Upper lobe of left lung (tissue), 4 donors: ENCODE measurements around the gene GORASP1.

ENCODE experiments used
- EP300 ChIP-seq, 4 donors: sonication (generic); formaldehyde crosslinking; IDR thresholded peaks; one replicate each; pipeline ENCODE4 v1.5.1; 2017; ENCODE audit warnings: antibody characterized with exemption in 4 of 4, control low read depth in 2 of 4
- POLR2AphosphoS5 ChIP-seq, 2 donors: sonication (generic); formaldehyde crosslinking; IDR thresholded peaks; one replicate each; pipeline ENCODE4 v1.5.1; 2017; ENCODE audit warnings: antibody characterized with exemption in 2 of 2
- TF ChIP-seq, protein P1 (sequence below), 6 experiments: fragments of 450-650 bp in 4 of 6; fragments of 200-600 bp in 2 of 6; sonication (generic) in 2 of 6; IDR thresholded peaks; one replicate each; pipeline ENCODE4 v1.5.1; 2016 to 2019; ENCODE audit warnings: antibody characterized with exemption in 6 of 6

DNA sequence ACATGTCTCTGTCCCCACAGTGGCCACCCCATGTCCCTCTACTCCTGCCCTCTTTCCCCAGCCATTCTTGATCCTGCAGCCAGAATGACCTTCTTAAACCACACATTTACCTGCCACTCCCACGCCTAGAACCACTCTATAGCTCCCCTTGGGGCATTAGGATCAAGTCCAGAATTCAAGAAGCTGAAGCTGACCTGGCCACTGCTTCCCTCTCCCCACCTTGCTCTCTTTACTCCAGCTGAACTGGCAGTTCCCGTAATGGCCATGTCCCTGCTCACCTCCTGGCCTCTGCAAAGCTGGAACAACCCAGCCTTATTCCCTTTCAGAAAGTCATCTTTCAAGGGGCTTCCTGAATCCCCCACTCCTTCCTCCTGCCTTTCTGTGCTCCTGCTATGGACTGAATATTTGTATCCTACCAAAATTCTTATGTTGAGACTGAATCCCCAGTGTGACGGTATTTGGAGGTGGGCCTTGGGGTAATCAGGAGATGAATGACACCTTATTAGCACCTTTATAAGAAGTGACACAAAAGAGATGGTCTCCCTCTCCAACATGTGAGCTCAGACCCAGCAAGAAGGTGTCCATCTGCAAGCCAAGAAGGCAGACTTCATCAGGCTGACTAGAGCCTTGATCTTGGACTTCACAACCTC is 42.2 kb upstream of the GORASP1 start:
- TF ChIP-seq, protein P1, sequence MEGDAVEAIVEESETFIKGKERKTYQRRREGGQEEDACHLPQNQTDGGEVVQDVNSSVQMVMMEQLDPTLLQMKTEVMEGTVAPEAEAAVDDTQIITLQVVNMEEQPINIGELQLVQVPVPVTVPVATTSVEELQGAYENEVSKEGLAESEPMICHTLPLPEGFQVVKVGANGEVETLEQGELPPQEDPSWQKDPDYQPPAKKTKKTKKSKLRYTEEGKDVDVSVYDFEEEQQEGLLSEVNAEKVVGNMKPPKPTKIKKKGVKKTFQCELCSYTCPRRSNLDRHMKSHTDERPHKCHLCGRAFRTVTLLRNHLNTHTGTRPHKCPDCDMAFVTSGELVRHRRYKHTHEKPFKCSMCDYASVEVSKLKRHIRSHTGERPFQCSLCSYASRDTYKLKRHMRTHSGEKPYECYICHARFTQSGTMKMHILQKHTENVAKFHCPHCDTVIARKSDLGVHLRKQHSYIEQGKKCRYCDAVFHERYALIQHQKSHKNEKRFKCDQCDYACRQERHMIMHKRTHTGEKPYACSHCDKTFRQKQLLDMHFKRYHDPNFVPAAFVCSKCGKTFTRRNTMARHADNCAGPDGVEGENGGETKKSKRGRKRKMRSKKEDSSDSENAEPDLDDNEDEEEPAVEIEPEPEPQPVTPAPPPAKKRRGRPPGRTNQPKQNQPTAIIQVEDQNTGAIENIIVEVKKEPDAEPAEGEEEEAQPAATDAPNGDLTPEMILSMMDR (IDR thresholded peaks at IDR 0.05), result no peak
- TF ChIP-seq EP300 (IDR thresholded peaks at IDR 0.05), result peak in 1 of 4 donors; percentile 66
- peak; percentile 14 to 29 for TF ChIP-seq POLR2AphosphoS5 (IDR thresholded peaks at IDR 0.05)
